HepG2 (cell line): ENCODE data around the gene SEMA3G. TPM values are rescaled to one million over a fixed set of nuclear protein-coding genes. Genes with fewer than 3 reads are reported as not detected.

ENCODE experiments used
- ATRX ChIP-seq: sonication (generic); formaldehyde crosslinking; IDR thresholded peaks from 2 replicates; pipeline ENCODE4 v1.4.0; 2020; ENCODE audit warnings: missing genetic modification reagents, borderline replicate concordance
- CHD2 ChIP-seq: IDR thresholded peaks from 2 replicates; pipeline ENCODE4 v1.6.1; 2011; ENCODE audit warnings: low read depth, low read length, improper control_type of control experiment
- ELF1 ChIP-seq: sonication (generic); formaldehyde crosslinking; IDR thresholded peaks from 2 replicates; pipeline ENCODE4 v1.4.0; 2020; ENCODE audit warnings: missing genetic modification reagents
- ERF ChIP-seq: IDR thresholded peaks from 2 replicates; pipeline ENCODE4 v1.6.1; 2018; ENCODE audit warnings: missing biosample characterization, missing genetic modification reagents
- FOSL1 ChIP-seq: sonication (generic); formaldehyde crosslinking; IDR thresholded peaks from 2 replicates; pipeline ENCODE4 v1.9.0; 2021; ENCODE audit warnings: missing genetic modification reagents, borderline replicate concordance
- NBN ChIP-seq: fragments of 450-650 bp; conservative IDR thresholded peaks from 2 replicates; pipeline ENCODE4 v1.6.1; 2017
- NONO ChIP-seq, 2 experiments: fragments of 450-650 bp in 1 of 2; sonication (generic) in 1 of 2; formaldehyde crosslinking in 1 of 2; IDR thresholded peaks in 1 of 2; conservative IDR thresholded peaks in 1 of 2; 2 replicates each; pipeline versions ENCODE4 v1.6.1 to v1.8.0; 2017 to 2022; ENCODE audit warnings: mild to moderate bottlenecking in 1 of 2, missing genetic modification reagents in 1 of 2, moderate library complexity in 1 of 2
- RCOR2 ChIP-seq: IDR thresholded peaks from 2 replicates; pipeline ENCODE4 v1.6.1; 2016; ENCODE audit warnings: missing biosample characterization, missing genetic modification reagents
- SOX13 ChIP-seq, 3 experiments: fragments of 450-650 bp in 1 of 3; sonication (generic) in 1 of 3; formaldehyde crosslinking in 1 of 3; IDR thresholded peaks in 2 of 3; conservative IDR thresholded peaks in 1 of 3; 2 replicates each; pipeline versions ENCODE4 v1.5.0 to v1.6.1; 2016 to 2020; ENCODE audit warnings: antibody characterized with exemption in 1 of 3, mild to moderate bottlenecking in 1 of 3, missing compliant biosample characterization in 1 of 3, missing genetic modification reagents in 1 of 3, moderate library complexity in 1 of 3
- SSRP1 ChIP-seq: IDR thresholded peaks from 2 replicates; pipeline ENCODE4 v1.6.1; 2016; ENCODE audit warnings: control low read depth
- TBX3 ChIP-seq: fragments of 450-650 bp; IDR thresholded peaks from 2 replicates; pipeline ENCODE4 v1.6.1; 2017; ENCODE audit warnings: antibody characterized with exemption, mild to moderate bottlenecking, inconsistent platforms, borderline replicate concordance
- ZIK1 ChIP-seq: sonication (generic); formaldehyde crosslinking; IDR thresholded peaks from 2 replicates; pipeline ENCODE4 v1.5.0; 2020; ENCODE audit warnings: mild to moderate bottlenecking, low read depth, missing genetic modification reagents, borderline replicate concordance
- ZNF121 ChIP-seq: sonication (generic); formaldehyde crosslinking; IDR thresholded peaks from 2 replicates; pipeline ENCODE4 v1.5.0; 2020; ENCODE audit warnings: mild to moderate bottlenecking, missing genetic modification reagents
- ZNF260 ChIP-seq: sonication (generic); formaldehyde crosslinking; IDR thresholded peaks from 2 replicates; pipeline ENCODE4 v1.4.0; 2020; ENCODE audit warnings: missing genetic modification reagents, low read depth, mild to moderate bottlenecking, borderline replicate concordance
- ZNF264 ChIP-seq: sonication (generic); formaldehyde crosslinking; IDR thresholded peaks from 2 replicates; pipeline ENCODE4 v1.4.0; 2020; ENCODE audit warnings: missing genetic modification reagents
- ZNF383 ChIP-seq: sonication (generic); formaldehyde crosslinking; IDR thresholded peaks from 2 replicates; pipeline ENCODE4 v1.4.0; 2020; ENCODE audit warnings: missing genetic modification reagents, mild to moderate bottlenecking, borderline replicate concordance
- ZNF788 ChIP-seq: sonication (generic); formaldehyde crosslinking; IDR thresholded peaks from 2 replicates; pipeline ENCODE4 v1.5.0; 2020; ENCODE audit warnings: mild to moderate bottlenecking, missing genetic modification reagents, borderline replicate concordance
- polyA plus RNA-seq, 8 experiments: library from polyadenylated mRNA; depleted of rRNA in 3 of 8; stranded (reverse) in 7 of 8; unstranded in 1 of 8; fragments of >200 nt; fragmentation: Illumina TruSeq in 4 of 8; extraction: Trizol in 4 of 8; gene quantifications; 2 replicates each; pipeline versions ENCODE4 v1.2.1 to v1.2.3, GENCODE V29; 2011 to 2016; ENCODE audit warnings: low read depth in 4 of 8, missing spikeins in 1 of 8, mixed read lengths in 1 of 8; ENCODE audit not compliant: insufficient read depth in 1 of 8
- total RNA-seq, 5 experiments: library from RNA; depleted of rRNA; stranded (reverse); fragments of >200 nt; fragmentation: Illumina TruSeq; extraction: Trizol; gene quantifications; 2 replicates each; pipeline ENCODE4 v1.2.3, GENCODE V29; 2016; ENCODE audit warnings: low read depth in 1 of 5
- TF ChIP-seq, protein P1 (sequence below): sonication (generic); formaldehyde crosslinking; IDR thresholded peaks from 2 replicates; pipeline ENCODE4 v1.9.0; 2022; ENCODE audit warnings: low read depth, missing genetic modification reagents
- TF ChIP-seq, protein P2 (sequence below): sonication (generic); formaldehyde crosslinking; IDR thresholded peaks from 2 replicates; pipeline ENCODE4 v1.5.1; 2020; ENCODE audit warnings: mild to moderate bottlenecking, missing genetic modification reagents, moderate library complexity
- TF ChIP-seq, protein P3 (sequence below): IDR thresholded peaks from 2 replicates; pipeline ENCODE4 v1.6.1; 2016; ENCODE audit warnings: mild to moderate bottlenecking, missing biosample characterization, missing genetic modification reagents
- TF ChIP-seq, protein P4 (sequence below): IDR thresholded peaks from 2 replicates; pipeline ENCODE4 v1.6.1; 2016; ENCODE audit warnings: low read depth

SEMA3G gene
- total and polyA plus RNA-seq, 2 of the 13 experiments (the other 11 are each of a cell fraction or from before 2014, with no cell fraction given), result 6.1 to 8.3 TPM

DNA sequence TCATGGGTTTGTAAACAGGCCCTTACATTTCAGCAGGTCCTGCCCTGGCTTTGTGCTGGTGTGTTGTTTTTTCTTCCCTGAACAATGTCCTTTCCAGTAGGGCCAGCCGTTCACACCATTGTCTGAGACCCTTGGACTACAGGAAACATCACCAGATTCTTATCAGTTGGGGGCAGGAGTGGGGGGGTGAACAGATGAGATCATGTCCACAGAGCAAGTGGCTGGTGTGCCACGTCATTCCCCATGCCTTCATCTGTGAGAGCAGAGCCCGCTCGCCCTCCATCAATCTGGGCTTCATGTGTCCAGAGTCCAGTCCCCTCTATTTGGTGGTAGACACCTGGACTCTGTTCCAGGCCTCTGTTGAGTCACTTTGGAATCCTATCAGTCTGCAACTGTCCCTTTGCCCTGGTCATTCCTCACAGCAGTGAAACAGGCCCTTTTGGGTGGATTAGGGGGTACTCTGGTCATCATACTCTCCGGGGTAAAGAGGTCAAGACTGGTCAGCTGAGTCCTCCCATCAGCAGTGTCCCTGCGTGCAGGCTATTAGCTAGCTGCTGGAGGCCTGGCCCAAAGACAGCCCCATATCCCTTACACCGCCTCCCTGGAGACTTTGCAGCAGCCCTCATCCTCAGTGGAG is 15.0 kb downstream of the SEMA3G start (continued):
- TF ChIP-seq, protein P1, sequence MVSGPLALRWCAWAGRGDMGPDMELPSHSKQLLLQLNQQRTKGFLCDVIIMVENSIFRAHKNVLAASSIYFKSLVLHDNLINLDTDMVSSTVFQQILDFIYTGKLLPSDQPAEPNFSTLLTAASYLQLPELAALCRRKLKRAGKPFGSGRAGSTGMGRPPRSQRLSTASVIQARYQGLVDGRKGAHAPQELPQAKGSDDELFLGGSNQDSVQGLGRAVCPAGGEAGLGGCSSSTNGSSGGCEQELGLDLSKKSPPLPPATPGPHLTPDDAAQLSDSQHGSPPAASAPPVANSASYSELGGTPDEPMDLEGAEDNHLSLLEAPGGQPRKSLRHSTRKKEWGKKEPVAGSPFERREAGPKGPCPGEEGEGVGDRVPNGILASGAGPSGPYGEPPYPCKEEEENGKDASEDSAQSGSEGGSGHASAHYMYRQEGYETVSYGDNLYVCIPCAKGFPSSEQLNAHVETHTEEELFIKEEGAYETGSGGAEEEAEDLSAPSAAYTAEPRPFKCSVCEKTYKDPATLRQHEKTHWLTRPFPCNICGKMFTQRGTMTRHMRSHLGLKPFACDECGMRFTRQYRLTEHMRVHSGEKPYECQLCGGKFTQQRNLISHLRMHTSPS (CRISPR knock-in tag), result no peak; the same call in 1 of the 2 replicates
- TF ChIP-seq ERF (CRISPR knock-in tag) (peak; percentile 88), ATRX (CRISPR knock-in tag) (no peak), ZNF260 (no peak), CHD2 (no peak), ZNF264 (CRISPR knock-in tag) (peak; percentile 62; the same call in 1 of the 2 replicates), ZNF121 (CRISPR knock-in tag) (no peak), NBN (no peak), ELF1 (CRISPR knock-in tag) (0 out of 2 replicates have a peak, but pooled peaks have one; percentile 26), NONO (IDR thresholded peaks at IDR 0.05) (no peak), NONO (CRISPR knock-in tag; conservative IDR thresholded peaks at IDR 0.05) (peak; percentile 72; the same call in 1 of the 2 replicates), RCOR2 (CRISPR knock-in tag) (peak; percentile 89), SOX13 (IDR thresholded peaks at IDR 0.05) (peak; percentile 100), SOX13 (CRISPR knock-in tag; conservative IDR thresholded peaks at IDR 0.05 in 1 of 2, IDR thresholded peaks at IDR 0.05 in 1 of 2) (peak in 1 of 2 experiments; percentile 98; a peak in 2 of 4 replicates), ZNF383 (CRISPR knock-in tag) (no peak), ZIK1 (CRISPR knock-in tag) (0 out of 2 replicates have a peak, but pooled peaks have one; percentile 36), TBX3 (peak; percentile 86), ZNF788 (CRISPR knock-in tag) (peak; percentile 64; the same call in 1 of the 2 replicates), FOSL1 (CRISPR knock-in tag) (no peak), SSRP1 (CRISPR knock-in tag) (0 out of 2 replicates have a peak, but pooled peaks have one; percentile 8)
- TF ChIP-seq, protein P2, sequence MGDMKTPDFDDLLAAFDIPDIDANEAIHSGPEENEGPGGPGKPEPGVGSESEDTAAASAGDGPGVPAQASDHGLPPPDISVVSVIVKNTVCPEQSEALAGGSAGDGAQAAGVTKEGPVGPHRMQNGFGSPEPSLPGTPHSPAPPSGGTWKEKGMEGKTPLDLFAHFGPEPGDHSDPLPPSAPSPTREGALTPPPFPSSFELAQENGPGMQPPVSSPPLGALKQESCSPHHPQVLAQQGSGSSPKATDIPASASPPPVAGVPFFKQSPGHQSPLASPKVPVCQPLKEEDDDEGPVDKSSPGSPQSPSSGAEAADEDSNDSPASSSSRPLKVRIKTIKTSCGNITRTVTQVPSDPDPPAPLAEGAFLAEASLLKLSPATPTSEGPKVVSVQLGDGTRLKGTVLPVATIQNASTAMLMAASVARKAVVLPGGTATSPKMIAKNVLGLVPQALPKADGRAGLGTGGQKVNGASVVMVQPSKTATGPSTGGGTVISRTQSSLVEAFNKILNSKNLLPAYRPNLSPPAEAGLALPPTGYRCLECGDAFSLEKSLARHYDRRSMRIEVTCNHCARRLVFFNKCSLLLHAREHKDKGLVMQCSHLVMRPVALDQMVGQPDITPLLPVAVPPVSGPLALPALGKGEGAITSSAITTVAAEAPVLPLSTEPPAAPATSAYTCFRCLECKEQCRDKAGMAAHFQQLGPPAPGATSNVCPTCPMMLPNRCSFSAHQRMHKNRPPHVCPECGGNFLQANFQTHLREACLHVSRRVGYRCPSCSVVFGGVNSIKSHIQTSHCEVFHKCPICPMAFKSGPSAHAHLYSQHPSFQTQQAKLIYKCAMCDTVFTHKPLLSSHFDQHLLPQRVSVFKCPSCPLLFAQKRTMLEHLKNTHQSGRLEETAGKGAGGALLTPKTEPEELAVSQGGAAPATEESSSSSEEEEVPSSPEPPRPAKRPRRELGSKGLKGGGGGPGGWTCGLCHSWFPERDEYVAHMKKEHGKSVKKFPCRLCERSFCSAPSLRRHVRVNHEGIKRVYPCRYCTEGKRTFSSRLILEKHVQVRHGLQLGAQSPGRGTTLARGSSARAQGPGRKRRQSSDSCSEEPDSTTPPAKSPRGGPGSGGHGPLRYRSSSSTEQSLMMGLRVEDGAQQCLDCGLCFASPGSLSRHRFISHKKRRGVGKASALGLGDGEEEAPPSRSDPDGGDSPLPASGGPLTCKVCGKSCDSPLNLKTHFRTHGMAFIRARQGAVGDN, result peak; percentile 71
- TF ChIP-seq, protein P3, sequence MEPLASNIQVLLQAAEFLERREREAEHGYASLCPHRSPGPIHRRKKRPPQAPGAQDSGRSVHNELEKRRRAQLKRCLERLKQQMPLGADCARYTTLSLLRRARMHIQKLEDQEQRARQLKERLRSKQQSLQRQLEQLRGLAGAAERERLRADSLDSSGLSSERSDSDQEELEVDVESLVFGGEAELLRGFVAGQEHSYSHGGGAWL (CRISPR knock-in tag), result no peak
- TF ChIP-seq, protein P4, sequence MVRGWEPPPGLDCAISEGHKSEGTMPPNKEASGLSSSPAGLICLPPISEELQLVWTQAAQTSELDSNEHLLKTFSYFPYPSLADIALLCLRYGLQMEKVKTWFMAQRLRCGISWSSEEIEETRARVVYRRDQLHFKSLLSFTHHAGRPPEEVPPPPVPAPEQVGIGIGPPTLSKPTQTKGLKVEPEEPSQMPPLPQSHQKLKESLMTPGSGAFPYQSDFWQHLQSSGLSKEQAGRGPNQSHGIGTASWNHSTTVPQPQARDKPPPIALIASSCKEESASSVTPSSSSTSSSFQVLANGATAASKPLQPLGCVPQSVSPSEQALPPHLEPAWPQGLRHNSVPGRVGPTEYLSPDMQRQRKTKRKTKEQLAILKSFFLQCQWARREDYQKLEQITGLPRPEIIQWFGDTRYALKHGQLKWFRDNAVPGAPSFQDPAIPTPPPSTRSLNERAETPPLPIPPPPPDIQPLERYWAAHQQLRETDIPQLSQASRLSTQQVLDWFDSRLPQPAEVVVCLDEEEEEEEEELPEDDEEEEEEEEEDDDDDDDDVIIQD (CRISPR knock-in tag), result peak; percentile 46; the same call in 1 of the 2 replicates
